Natural killer cell treated with Interleukin-12 subunit alpha and Interleukin-12 subunit beta and Interleukin-15 and Interleukin-18, amount 100 ng/mL, for 72 hours (primary cell): ENCODE data around the gene USP9Y. TPM values are rescaled to one million over a fixed set of nuclear protein-coding genes. Genes with fewer than 3 reads are reported as not detected.

Experiments used
- ATAC-seq, 2 donors: fragments of 150-1000 bp; cut with Tn5 transposase in 1 of 2; sonication (Bioruptor Pico), chemical (Tn5 transposase) in 1 of 2; 2 replicates each; pipeline ENCODE4 v1.10.0; 2021
- DNase-seq: peaks from one replicate; pipeline ENCODE4 v3.0.0; 2022; ENCODE audit warnings: low spot score
- H3K27ac Mint-ChIP-seq, 2 donors: 1 replicate in 1 of 2; 2 replicates in 1 of 2; pipeline ENCODE4 v1.8.0; 2022; ENCODE audit warnings: mixed read lengths in 2 of 2, mild to moderate bottlenecking in 1 of 2, moderate library complexity in 1 of 2
- H3K27me3 Mint-ChIP-seq, 2 donors: 1 replicate in 1 of 2; 2 replicates in 1 of 2; pipeline ENCODE4 v1.8.0; 2022; ENCODE audit warnings: mixed read lengths in 2 of 2
- H3K36me3 Mint-ChIP-seq: one replicate; pipeline ENCODE4 v1.8.0; 2022; ENCODE audit warnings: mixed read lengths
- H3K4me1 Mint-ChIP-seq, 2 donors: 1 replicate in 1 of 2; 2 replicates in 1 of 2; pipeline ENCODE4 v1.8.0; 2022; ENCODE audit warnings: low read depth in 2 of 2, mixed read lengths in 2 of 2, mild to moderate bottlenecking in 1 of 2
- H3K4me3 Mint-ChIP-seq: one replicate; pipeline ENCODE4 v1.8.0; 2022; ENCODE audit warnings: mixed read lengths
- H3K9me3 Mint-ChIP-seq: 2 replicates; pipeline ENCODE4 v1.8.0; 2022; ENCODE audit warnings: mixed read lengths
- total RNA-seq, 2 donors: library from RNA; stranded (reverse); gene quantifications; one replicate each; pipeline ENCODE4 v1.2.3, GENCODE V29; 2022

The USP9Y gene
- total RNA-seq, 2 donors from 2014 or later = 16.1 TPM; not detected in 1

- no peaks in the 10 kb centered on the region for H3K27me3 Mint-ChIP-seq
- H3K4me3 Mint-ChIP-seq = no peak overlapping the region
- no peaks in the 10 kb centered on the region for H3K9me3 Mint-ChIP-seq
- H3K36me3 Mint-ChIP-seq = peaks cover 7% of the 10 kb centered on the region
- no peak for DNase-seq
- peaks cover 0 to 3% of the 10 kb centered on the region in 2 donors for H3K4me1 Mint-ChIP-seq
- ATAC-seq = peak in 1 of 2 donors; percentile 85
- H3K27ac Mint-ChIP-seq = no peak overlapping the region
Measured at GRCh38 chrY:12733625-12734024, 32.6 kb downstream of the USP9Y start.

GRCh38 chrY:12734051-12734450 is 33.0 kb downstream of the USP9Y start:
- no peak overlapping the region for H3K4me3 Mint-ChIP-seq
- no peak overlapping the region for H3K27ac Mint-ChIP-seq
- no peak for DNase-seq
- no peak for ATAC-seq
- no peaks in the 10 kb centered on the region for H3K4me1 Mint-ChIP-seq
- H3K9me3 Mint-ChIP-seq = no peaks in the 10 kb centered on the region
- no peaks in the 10 kb centered on the region for H3K27me3 Mint-ChIP-seq
- H3K36me3 Mint-ChIP-seq = peaks cover 7% of the 10 kb centered on the region

GRCh38 chrY:12741414-12741813 is 40.4 kb downstream of the USP9Y start:
- no peak overlapping the region for H3K4me3 Mint-ChIP-seq

GRCh38 chrY:12742725-12743124 is 41.7 kb downstream of the USP9Y start:
- Mint-ChIP-seq H3K36me3 (no peaks in the 10 kb centered on the region), H3K4me3 (no peak overlapping the region), H3K4me1 (no peaks in the 10 kb centered on the region), H3K27ac (no peak overlapping the region), H3K9me3 (no peaks in the 10 kb centered on the region), H3K27me3 (no peaks in the 10 kb centered on the region)
- DNase-seq = no peak
- ATAC-seq = no peak

More at GRCh38 chrY:12741414-12741813, 40.4 kb downstream of the USP9Y start:
- DNase-seq (no peak), ATAC-seq (no peak)
- no peaks in the 10 kb centered on the region for H3K9me3 Mint-ChIP-seq
- H3K27me3 Mint-ChIP-seq = no peaks in the 10 kb centered on the region
- H3K27ac Mint-ChIP-seq = no peak overlapping the region
- no peaks in the 10 kb centered on the region for H3K4me1 Mint-ChIP-seq
- H3K36me3 Mint-ChIP-seq = no peaks in the 10 kb centered on the region

GRCh38 chrY:12744091-12744490 is 43.1 kb downstream of the USP9Y start:
- H3K4me1 Mint-ChIP-seq = no peaks in the 10 kb centered on the region
- H3K9me3 Mint-ChIP-seq = no peaks in the 10 kb centered on the region
- H3K27ac Mint-ChIP-seq = no peak overlapping the region
- ATAC-seq (no peak), DNase-seq (no peak)
- H3K36me3 Mint-ChIP-seq = no peaks in the 10 kb centered on the region
- no peaks in the 10 kb centered on the region for H3K27me3 Mint-ChIP-seq
- no peak overlapping the region for H3K4me3 Mint-ChIP-seq

- Mint-ChIP-seq H3K4me3 (no peak overlapping the region), H3K9me3 (no peaks in the 10 kb centered on the region), H3K4me1 (peaks cover 0 to 4% of the 10 kb centered on the region in 2 donors), H3K36me3 (no peaks in the 10 kb centered on the region), H3K27ac (no peak overlapping the region), H3K27me3 (no peaks in the 10 kb centered on the region)
- DNase-seq (no peak), ATAC-seq (no peak)
Measured at GRCh38 chrY:12749293-12749692, 48.3 kb downstream of the USP9Y start.

- Mint-ChIP-seq H3K36me3 (no peaks in the 10 kb centered on the region), H3K27ac (no peak overlapping the region), H3K27me3 (no peaks in the 10 kb centered on the region), H3K9me3 (no peaks in the 10 kb centered on the region), H3K4me1 (peaks cover 0 to 17% of the 10 kb centered on the region in 2 donors), H3K4me3 (no peak overlapping the region)
- ATAC-seq = no peak
- no peak for DNase-seq
Measured at GRCh38 chrY:12752856-12753255, 51.8 kb downstream of the USP9Y start.

GRCh38 chrY:12756021-12756420 is 55.0 kb downstream of the USP9Y start:
- no peak for ATAC-seq

GRCh38 chrY:12765976-12766375 is 64.9 kb downstream of the USP9Y start:
- Mint-ChIP-seq H3K4me3 (no peak overlapping the region), H3K9me3 (no peaks in the 10 kb centered on the region), H3K36me3 (no peaks in the 10 kb centered on the region), H3K27me3 (no peaks in the 10 kb centered on the region), H3K27ac (no peak overlapping the region), H3K4me1 (no peaks in the 10 kb centered on the region)
- ATAC-seq = no peak
- no peak for DNase-seq

More at GRCh38 chrY:12756021-12756420, 55.0 kb downstream of the USP9Y start:
- Mint-ChIP-seq H3K4me1 (peaks cover 0 to 13% of the 10 kb centered on the region in 2 donors), H3K4me3 (no peak overlapping the region), H3K36me3 (no peaks in the 10 kb centered on the region), H3K27ac (no peak overlapping the region), H3K9me3 (no peaks in the 10 kb centered on the region), H3K27me3 (no peaks in the 10 kb centered on the region)
- no peak for DNase-seq

GRCh38 chrY:12784521-12784920 is 83.5 kb downstream of the USP9Y start:
- H3K9me3 Mint-ChIP-seq = no peaks in the 10 kb centered on the region
- H3K27me3 Mint-ChIP-seq = no peaks in the 10 kb centered on the region
- no peak overlapping the region for H3K4me3 Mint-ChIP-seq
- H3K27ac Mint-ChIP-seq = no peak overlapping the region
- DNase-seq = no peak
- peaks cover 19% of the 10 kb centered on the region for H3K36me3 Mint-ChIP-seq
- no peaks in the 10 kb centered on the region for H3K4me1 Mint-ChIP-seq
- no peak for ATAC-seq

GRCh38 chrY:12793999-12794398 is 93.0 kb downstream of the USP9Y start:
- H3K4me3 Mint-ChIP-seq = no peak overlapping the region
- DNase-seq = no peak
- no peaks in the 10 kb centered on the region for H3K9me3 Mint-ChIP-seq
- H3K27me3 Mint-ChIP-seq = no peaks in the 10 kb centered on the region
- no peak overlapping the region for H3K27ac Mint-ChIP-seq
- ATAC-seq = peak in 1 of 2 donors; percentile 51
- peaks cover 6% of the 10 kb centered on the region for H3K36me3 Mint-ChIP-seq
- H3K4me1 Mint-ChIP-seq = peaks cover 0 to 7% of the 10 kb centered on the region in 2 donors

GRCh38 chrY:12808046-12808445 is 107.0 kb downstream of the USP9Y start:
- Mint-ChIP-seq H3K4me3 (no peak overlapping the region), H3K36me3 (peaks cover 5% of the 10 kb centered on the region), H3K27me3 (no peaks in the 10 kb centered on the region), H3K27ac (no peak overlapping the region), H3K9me3 (no peaks in the 10 kb centered on the region), H3K4me1 (no peaks in the 10 kb centered on the region)
- no peak for ATAC-seq
- no peak for DNase-seq

- no peaks in the 10 kb centered on the region for H3K27me3 Mint-ChIP-seq
- ATAC-seq (no peak), DNase-seq (no peak)
- H3K4me1 Mint-ChIP-seq = no peaks in the 10 kb centered on the region
- H3K27ac Mint-ChIP-seq = no peak overlapping the region
- no peak overlapping the region for H3K4me3 Mint-ChIP-seq
- H3K36me3 Mint-ChIP-seq = peaks cover 5% of the 10 kb centered on the region
- H3K9me3 Mint-ChIP-seq = no peaks in the 10 kb centered on the region
Measured at GRCh38 chrY:12809034-12809433, 108.0 kb downstream of the USP9Y start.

- H3K27me3 Mint-ChIP-seq = no peaks in the 10 kb centered on the region
- no peak overlapping the region for H3K4me3 Mint-ChIP-seq
- ATAC-seq (no peak), DNase-seq (no peak)
- H3K27ac Mint-ChIP-seq = no peak overlapping the region
- no peaks in the 10 kb centered on the region for H3K9me3 Mint-ChIP-seq
- H3K4me1 Mint-ChIP-seq = no peaks in the 10 kb centered on the region
- H3K36me3 Mint-ChIP-seq = no peaks in the 10 kb centered on the region
Measured at GRCh38 chrY:12823408-12823807, 122.4 kb downstream of the USP9Y start.

- Mint-ChIP-seq H3K4me3 (no peak overlapping the region), H3K27ac (no peak overlapping the region), H3K36me3 (no peaks in the 10 kb centered on the region), H3K4me1 (no peaks in the 10 kb centered on the region), H3K27me3 (no peaks in the 10 kb centered on the region), H3K9me3 (no peaks in the 10 kb centered on the region)
- DNase-seq (no peak), ATAC-seq (no peak)
Measured at GRCh38 chrY:12826791-12827190, 125.8 kb downstream of the USP9Y start.
